GM19239 (cell line): ENCODE data around the gene PARP3.
A peak's percentile ranks its signal among the peaks of the same experiment; 100 is the strongest.
"Not testable (repeated sequence)": the region's sequence is repeated elsewhere in the genome, so short reads cannot be mapped to it uniquely, and the experiment has no call there.

Source experiments
- DNase-seq: peaks from one replicate; pipeline ENCODE4 v3.0.0; 2011; ENCODE audit warnings: low spot score; ENCODE audit not compliant: insufficient read length
- FAIRE-seq: peaks from 2 replicates; lab custom pipeline; 2011; peaks lifted over from hg19 to GRCh38; lab: Jason Lieb, UNC

Gene PARP3

DNA sequence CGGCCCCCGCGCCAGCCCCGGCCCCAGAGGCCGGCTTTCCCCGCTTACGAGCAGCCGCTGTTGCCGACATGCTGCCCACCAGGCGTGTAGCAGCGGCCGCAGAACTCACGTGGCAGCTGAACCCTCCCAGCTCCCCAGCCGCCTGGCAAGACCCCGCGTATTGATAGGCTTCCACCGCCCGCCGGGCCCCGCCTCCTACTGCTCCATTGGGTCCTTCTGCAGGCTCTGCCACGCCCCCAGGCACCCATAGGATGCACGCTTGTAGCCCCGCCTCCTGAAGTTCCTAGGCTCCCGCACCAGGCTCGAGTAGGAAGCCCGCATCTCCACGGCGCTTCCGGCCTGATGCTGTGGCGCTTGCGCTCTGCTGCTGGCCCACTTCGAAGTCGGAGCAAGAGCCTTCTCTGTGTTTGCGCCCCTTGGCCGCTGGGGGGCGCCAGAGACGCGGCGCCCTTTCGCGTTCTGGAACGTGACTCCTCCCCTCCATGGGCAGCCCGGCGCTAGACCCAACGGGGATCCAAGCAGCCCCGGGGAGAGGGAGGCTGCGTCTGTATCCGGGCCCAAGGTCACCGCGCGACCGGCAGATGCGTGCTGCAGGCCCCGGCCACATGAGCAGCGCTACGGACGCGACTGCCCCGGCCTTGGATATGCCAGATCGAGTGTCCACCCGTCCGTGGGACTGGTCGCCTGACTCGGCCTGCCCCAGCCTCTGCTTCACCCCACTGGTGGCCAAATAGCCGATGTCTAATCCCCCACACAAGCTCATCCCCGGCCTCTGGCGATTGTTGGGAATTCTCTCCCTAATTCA is at the start of gene PARP3, which contains the start of gene RRP9:
PARP3 (plus strand) TSS at position 566 of the 805 bp plus-strand sequence. CDS start 993 bp downstream, outside the sequence.
RRP9 (minus strand) TSS at position 107 of the 805 bp plus-strand sequence; CDS start at position 70, 37 bp downstream.
- FAIRE-seq, result peak; percentile 100
- peak; percentile 99 for DNase-seq

DNA sequence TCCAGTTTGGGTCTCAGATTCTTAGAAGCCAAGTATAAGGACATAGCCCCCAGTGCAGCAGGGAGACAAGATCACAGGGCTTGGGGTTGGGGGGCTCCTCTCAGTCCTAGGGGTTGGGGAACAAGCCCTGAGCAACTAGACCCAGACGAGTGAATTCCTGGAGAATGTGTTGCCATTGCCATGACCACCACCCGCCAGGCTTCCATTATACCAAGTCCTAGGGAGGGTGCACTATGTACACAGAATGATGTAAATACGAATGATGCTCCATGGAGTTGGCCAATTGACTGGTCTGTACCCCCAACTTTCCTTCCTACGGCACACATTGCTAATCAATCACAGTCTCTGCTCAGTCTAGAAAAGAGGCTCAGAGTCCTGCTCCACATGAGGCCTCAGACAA is 47.8 kb upstream of the PARP3 start:
- FAIRE-seq (no peak), DNase-seq (no peak)

DNA sequence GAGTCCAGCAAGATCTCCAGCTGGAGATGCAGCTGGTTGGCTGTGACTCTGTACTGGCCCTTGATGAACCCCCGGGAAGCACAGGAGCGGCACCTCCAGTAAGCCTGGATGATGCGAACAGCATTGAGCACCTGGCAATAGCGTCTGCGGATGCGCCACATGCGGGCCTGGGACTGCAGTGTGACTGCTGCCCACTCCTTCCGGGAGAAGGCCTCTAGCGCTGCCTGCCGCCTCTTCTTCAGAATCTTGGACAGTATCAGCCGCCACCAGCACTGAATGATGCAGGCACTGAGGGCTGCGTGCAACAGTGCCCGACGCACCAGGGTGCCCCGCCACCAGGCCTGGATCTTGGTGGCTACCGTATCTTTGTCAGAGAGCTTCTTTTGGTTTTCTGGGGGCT is 47.2 kb upstream of the PARP3 start:
- no peak for FAIRE-seq

DNA sequence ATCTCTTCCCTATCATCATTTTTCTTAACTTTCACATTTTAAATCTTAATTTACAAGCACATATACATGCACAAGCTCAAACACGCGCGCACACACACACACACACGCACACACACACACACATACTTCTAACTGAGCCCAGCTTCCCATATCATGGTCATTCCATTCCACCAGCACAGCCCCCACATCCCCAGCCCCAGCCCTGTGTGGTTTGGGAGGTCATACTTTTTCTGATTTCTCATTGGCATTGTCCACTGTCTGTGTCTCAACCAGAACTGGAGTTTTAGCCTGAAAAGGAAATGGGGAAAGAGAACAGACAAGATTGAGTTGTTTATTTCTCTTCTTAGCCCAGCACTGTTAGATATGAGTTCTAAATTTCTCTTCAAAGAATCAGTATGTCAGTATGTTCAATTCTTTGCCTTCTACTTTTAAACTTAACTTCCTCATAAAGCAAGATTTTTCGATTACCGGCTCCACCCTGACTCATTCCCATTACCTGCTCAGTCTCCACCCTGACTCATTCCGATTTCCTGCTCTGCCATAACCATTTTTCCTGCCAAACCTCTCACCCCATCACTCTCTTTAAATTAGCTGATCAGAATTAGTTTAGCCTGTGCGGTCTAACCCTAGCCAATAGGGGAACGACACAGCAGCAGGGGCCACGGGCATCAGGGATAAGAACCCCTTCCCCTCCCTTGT is 45.4 kb upstream of the PARP3 start:
- FAIRE-seq, result no peak
- no peak for DNase-seq

More for the DNA sequence above, 47.2 kb upstream of the PARP3 start:
- DNase-seq, result no peak

DNA sequence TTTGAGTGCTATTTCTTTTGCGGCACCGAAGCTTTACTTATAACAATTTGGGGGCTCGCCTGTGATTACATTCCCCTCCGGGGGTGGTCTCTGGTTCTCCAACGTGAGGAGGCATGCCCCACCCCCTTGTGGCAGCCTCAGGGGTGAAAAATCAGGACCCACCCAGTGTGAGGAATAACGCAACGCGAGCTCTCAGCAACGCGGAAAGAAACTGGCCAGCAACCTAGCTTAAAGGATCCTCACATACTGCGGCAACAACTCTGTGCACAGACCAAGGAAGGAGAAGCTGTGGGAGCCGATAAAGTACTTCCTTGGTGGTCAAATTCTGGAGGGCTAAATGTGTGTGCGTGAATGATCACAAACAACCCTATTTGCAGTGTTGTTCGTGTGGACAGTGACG is 44.8 kb upstream of the PARP3 start:
- no peak for DNase-seq
- no peak for FAIRE-seq

DNA sequence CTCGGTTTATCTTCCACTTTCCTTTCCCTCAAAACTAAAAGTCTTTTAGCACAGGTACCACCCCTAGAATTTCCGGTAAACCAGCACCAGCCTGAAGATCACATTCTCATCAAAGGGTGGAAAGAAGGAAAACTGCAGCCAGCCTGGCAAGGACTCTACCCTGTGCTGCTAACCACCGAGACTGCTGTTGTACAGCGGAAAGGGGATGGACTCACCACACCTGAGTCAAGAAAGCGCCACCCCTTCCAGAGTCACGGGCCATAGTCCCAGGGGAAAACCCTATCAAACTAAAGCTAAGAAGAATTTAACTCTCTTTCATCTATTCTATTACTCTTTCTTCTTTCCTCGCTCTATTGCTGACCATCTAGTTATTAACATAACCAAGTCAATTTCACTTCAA is 42.1 kb upstream of the PARP3 start:
- not testable (repeated sequence) for FAIRE-seq, DNase-seq

DNA sequence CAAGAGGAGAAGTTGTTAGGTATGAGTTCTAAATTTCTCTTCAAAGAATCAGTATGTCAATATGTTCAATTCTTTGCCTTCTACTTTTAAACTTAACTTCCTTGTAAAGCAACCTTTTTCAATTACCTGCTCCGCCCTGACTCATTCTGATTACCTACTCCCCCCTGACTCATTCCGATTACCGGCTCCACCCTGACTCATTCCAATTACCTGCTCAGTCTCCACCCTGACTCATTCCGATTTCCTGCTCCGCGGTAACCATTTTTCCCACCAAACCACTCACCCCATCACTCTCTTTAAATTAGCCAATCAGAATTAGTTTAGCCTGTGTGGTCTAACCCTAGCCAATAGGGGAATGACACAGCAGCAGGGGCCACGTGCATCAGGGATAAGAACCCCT is 39.8 kb upstream of the PARP3 start:
- not testable (repeated sequence) for DNase-seq, FAIRE-seq

DNA sequence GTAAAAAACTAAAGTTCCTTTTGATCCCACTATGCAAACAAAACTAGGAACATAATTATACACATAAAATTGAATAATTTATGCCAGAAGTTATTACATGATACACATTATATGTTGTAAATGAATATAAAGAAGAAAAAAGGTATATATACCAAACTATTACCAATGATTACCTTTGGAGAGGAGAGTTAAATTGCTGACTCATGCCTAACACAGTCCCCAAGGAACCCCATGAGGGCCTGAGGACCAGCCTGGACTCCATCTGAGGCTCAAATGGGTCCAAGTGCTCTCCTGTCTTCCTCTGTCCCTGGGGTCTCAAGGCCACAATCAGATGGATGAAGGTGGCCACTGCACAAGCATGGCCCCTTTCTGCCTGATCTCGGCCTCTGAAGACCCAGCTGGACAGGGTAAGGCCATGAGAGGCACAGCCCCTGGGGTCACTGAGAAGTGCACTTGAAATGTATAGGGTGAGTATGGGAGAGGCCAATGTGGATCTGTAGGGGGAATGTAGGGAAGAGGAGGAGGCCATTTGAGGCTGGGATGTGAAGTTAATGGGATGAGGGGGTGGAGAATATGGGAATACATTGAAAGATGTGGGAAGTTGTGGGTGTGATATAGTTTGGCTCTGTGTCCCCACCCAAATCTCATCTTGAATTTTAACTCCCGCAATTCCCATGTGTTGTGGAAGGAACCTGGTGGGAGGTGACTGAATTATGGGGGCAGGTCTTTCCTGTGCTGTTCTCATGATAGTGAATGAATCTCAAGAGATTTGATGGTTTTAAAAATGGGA is 37.9 kb upstream of the PARP3 start:
- FAIRE-seq (no peak), DNase-seq (no peak)

DNA sequence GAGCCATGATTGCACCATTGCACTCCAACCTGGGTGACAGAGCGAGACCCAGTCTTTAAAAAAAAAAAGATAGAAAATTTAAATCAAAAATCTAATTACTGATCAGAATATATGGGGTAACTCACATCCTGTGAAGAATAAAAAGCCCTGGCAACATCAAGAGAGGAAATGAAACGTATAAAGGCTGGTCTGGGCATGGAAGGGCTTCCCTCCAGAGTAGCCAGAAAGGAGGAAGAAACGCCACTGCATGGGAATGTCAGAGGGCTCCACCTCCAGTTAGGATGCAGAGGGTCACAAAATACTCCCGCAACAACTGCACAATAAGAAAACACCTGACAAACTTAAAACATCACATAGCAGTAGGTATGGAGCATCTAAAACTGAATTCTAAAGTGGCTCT is 34.1 kb upstream of the PARP3 start:
- DNase-seq, result no peak
- FAIRE-seq, result no peak

DNA sequence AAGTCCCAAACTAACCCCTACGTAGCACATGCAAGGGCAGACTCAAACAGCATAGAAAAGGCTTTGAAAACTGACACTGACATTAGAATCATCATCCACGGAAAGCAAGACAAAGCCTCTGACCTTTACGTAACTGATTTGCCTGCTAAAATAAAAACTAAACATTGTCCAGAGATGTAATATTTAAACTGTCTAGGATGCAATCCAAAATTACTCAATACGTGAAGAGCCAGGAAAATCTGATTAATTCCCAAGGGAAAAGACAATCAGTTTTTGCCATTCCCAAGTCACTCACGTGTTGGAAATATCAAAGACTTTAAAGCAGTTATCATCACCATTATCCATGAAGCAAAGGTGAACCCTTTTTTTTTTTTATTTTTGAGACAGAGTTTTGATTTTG is 25.7 kb upstream of the PARP3 start:
- FAIRE-seq (no peak), DNase-seq (no peak)

DNA sequence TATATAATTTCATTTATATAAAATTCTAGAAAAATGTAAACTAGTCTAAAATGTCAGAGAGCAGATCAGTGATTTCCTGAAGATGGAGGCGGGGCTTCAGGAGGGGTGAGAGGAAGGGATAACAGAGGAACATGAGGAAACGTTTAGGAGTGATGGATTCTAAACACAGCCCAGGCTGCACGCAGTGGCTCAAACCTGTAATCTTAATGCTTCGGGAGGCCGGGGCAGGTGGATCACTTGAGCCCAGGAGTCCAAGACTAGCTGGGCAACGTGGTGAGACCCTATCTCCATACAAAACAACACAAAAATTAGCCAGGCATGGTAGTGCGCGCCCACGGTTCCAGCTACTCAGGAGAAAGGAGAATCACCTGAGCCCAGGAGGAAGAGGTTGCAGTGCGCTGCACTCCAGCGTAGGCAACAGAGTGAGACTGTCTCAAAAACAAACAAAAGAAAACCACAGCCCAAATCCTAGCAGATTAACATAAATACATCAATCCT is 21.0 kb upstream of the PARP3 start:
- DNase-seq (no peak), FAIRE-seq (no peak)

DNA sequence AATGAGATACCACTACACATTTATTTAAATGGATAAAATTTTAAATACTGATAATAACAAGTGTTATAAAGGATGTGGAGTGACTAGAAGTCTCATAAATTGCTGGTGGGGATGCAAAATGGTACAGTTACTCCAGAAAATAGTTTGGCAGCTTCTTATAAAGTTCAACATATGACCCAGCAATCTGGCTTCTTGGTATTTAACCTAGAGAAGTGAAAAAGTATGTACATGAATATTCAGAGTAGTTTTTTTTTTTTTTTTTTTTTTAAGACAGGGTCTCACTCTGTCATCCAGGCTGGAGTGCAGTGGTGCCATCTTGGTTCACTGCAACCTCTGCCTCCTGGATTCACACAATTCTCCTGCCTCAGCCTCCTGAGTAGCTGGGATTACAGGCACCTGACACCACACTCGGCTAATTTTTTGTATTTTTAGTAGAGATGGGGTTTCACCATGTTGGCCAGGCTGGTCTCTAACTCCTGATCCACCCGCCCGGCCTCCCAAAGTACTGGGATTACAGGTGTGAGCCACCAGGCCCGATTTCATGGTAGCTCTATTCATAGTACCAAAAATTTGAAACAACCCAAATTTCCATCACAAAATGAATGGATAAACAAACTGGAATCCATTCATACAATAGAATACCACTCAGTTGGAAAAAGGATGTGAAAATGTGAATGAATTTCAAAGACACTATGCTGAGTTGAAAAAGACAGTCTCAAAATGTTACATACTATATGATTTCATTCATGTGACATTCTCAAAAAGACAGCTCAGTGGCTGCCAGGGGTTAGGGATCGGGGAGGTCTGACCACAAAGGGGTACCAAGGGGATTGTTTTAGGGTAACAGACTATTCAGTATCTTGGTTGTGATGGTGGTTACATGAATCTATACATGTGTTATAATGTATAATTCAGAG is 14.8 kb upstream of the PARP3 start:
- FAIRE-seq, result no peak
- DNase-seq, result no peak

DNA sequence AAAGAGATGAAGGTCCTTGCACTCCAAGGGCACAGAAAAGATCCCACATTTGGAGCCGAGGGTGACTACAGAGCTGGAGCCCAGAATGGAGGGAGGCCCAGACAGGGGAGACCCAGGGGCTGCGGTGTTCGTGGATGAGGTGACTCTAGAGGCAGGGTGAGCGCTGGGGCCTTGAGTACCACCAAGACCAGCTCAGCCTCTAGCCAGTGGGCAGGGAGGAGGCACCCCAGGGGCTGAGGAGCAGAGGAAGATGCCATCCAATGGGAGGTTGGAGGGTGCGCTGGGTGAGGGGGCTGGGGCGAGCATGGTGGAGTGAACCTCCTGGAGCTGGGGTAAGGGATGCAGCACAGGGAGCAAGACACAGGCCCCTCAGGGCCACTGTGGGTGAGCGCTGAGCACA is 13.7 kb upstream of the PARP3 start:
- no peak for FAIRE-seq
- no peak for DNase-seq

DNA sequence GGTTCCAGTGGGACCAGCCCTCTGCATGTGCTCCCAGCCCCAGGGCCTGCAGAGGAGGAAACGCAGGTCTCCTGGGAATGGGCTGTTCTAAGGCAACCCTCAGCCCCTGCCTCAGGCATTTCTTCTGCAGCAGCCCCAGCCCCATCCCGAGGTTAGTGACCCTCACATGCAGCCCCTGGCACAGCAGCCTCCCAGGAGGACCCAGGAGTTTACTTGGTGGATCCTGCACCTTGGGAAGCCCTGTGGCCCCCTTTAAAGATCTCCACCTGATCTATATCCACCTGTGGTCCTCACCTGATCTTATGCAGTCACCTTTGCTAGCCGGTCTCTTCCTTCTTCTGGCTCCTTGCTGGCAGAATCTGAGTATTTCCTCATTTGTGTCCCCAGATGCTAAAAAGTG is 13.2 kb upstream of the PARP3 start:
- DNase-seq, FAIRE-seq: not testable (repeated sequence)

DNA sequence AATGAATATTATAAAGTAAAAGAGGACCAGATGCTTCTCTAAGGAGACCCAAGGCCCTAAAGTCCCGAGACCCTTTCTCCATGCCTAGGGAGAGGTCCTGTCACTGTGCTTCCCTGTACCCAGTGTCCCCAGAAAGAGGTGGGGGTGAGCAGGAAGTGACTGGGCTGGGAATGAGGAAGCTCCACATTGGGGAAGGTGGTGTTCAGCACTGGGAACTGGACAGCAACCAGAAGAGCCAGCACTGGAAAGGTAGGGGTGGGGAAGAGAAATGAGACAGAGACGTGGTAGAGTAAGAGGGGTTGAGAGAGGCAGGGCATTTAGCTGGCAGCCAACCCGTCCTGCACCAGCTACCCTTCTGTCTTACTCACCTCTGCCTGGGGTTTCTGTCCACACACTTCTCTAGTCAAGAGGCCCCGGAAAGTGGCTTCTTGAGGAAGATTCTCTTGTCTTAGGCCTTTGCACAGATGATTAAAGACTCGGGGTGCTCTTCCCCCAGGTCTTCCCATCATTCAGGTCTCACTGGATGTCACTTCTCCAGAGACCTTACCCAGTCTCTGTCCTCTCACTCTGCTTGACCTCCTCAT is 12.7 kb upstream of the PARP3 start:
- FAIRE-seq (no peak), DNase-seq (no peak)

DNA sequence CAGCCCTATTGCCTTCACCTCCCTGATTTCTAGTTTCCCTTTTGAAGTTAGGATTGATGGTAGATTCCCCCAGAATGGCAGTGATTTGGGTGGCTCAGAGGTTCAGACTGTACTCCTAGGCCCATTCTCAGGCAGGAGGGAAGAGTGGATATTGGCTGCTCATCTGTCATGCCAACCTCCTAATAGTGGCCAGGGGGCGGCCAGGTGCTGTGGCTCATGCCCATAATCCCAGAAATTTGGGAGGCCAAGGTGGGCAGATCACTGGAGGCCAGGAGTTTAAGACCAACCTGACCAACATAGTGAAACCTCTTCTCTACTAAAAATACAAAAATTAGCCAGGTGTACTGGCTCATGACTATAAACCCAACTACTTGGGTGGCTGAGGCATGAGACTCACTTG is 11.7 kb upstream of the PARP3 start:
- DNase-seq (no peak), FAIRE-seq (no peak)

DNA sequence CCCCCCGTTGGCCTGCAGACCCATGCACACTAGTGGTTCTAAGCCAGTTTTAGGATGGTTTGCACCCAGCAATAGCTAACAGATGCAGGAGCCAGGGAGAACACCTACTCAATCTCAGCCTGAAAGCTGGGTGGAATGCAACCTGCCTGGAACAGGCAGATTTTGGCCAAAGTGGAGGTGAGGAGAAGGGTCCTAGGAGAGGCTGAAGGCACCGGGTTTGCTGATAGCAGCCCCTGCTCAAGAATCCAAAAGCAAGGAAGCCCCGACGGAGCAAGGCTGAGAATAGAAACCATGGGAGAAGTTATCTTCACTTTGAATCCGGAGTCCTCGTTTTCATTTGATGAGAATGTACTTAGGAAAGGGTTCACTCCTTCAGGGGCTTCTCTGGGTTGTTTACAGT is 10.4 kb upstream of the PARP3 start:
- FAIRE-seq (no peak), DNase-seq (no peak)

DNA sequence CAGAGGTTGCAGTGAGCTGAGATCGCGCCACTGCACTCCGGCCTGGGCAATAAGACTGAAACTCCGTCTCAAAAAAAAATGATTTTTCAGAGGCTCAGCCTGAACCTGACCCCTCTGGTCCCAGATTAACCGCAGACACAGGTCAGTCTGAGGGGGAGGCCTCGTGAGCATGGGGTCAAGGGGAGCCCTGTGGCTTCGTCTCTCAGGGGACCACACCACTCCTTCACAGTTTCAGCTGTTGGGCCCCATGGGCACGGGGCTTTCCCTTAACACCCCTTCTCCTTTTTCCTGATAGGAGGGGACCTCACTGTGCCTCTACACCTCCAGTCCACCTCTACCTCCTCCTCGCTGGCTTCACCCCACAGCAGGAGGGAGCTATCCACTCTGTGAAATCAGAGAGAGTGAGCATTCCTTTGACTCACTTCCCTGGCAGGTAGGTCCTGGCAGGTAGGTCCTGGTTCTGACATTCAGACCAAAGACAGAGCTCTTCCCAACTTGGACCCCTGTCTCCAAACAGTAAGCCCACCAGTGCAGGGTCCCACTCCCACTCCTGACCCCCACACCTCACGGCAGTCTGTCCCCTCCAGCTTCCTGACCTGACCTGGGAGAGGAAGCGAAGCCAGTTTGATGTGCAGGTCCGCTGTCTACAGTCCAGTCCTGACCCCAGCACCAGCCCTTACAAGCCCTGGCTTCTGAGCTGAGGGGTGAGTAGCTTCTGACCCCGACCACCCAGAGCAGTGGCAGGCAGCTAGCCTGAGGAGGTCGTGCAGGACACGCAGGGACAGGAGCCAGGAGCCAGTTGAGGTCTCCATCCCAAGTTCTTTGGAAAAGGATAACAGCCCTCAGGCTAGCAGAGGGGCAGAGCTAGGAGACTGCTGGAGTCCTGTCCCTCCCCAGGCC is 9.4 kb upstream of the PARP3 start:
- FAIRE-seq (no peak), DNase-seq (no peak)
